ENCODE measurements around the gene SPRING1. TPM values are rescaled to one million over a fixed set of nuclear protein-coding genes. Genes with fewer than 3 reads are reported as not detected.

The SPRING1 gene
- total RNA-seq, 1 donor from 2014 or later = 11.0 TPM

- no peak overlapping the region for H3K4me3 ChIP-seq
- peaks cover 16% of the 10 kb centered on the region for H3K4me1 ChIP-seq
- TF ChIP-seq CTCF (IDR thresholded peaks at IDR 0.05; ENCODE audit: borderline replicate concordance) = no peak
- no peaks in the 10 kb centered on the region for H3K27me3 ChIP-seq (ENCODE audit: low read depth)
- H3K36me3 ChIP-seq = no peaks in the 10 kb centered on the region
- no peak for DNase-seq
- no peak overlapping the region for H3K27ac ChIP-seq (replicated peaks)
- intact Hi-C loops (cut with micrococcal nuclease) = loop anchor here (10.0 kb wide), 1 partner anchor 707 kb away; no protein-coding TSS in a partner anchor
- H3K9me3 ChIP-seq (replicated peaks) = no peaks in the 10 kb centered on the region
These were observed 36.4 kb downstream of the SPRING1 start for GRCh38 chr12:116701432-116701831.

- DNase-seq = no peak
- no peak for TF ChIP-seq CTCF (IDR thresholded peaks at IDR 0.05; ENCODE audit: borderline replicate concordance)
- Histone ChIP-seq H3K9me3 (replicated peaks) (no peaks in the 10 kb centered on the region), H3K4me1 (peaks cover 22% of the 10 kb centered on the region), H3K4me3 (no peak overlapping the region), H3K36me3 (no peaks in the 10 kb centered on the region), H3K27ac (replicated peaks) (no peak overlapping the region), H3K27me3 (ENCODE audit: low read depth) (no peaks in the 10 kb centered on the region)
- intact Hi-C loops (cut with micrococcal nuclease) = loop anchor here (10.0 kb wide), 1 partner anchor 705 kb away; no protein-coding TSS in a partner anchor
These were observed 37.8 kb downstream of the SPRING1 start for GRCh38 chr12:116700066-116700465.

- Histone ChIP-seq H3K4me1 (peaks cover 37% of the 10 kb centered on the region), H3K9me3 (replicated peaks) (no peaks in the 10 kb centered on the region), H3K4me3 (no peak overlapping the region), H3K27ac (replicated peaks) (no peak overlapping the region), H3K27me3 (ENCODE audit: low read depth) (peaks cover 12% of the 10 kb centered on the region), H3K36me3 (no peaks in the 10 kb centered on the region)
- TF ChIP-seq CTCF (IDR thresholded peaks at IDR 0.05; ENCODE audit: borderline replicate concordance) = no peak
- no peak for DNase-seq
- intact Hi-C loops (cut with micrococcal nuclease) = no loop called here
These were observed 39.3 kb downstream of the SPRING1 start for GRCh38 chr12:116698554-116699075.

- H3K4me1 ChIP-seq = peaks cover 37% of the 10 kb centered on the region
- intact Hi-C loops (cut with micrococcal nuclease) = no loop called here
- no peaks in the 10 kb centered on the region for H3K36me3 ChIP-seq
- no peak for DNase-seq
- no peak overlapping the region for H3K27ac ChIP-seq (replicated peaks)
- no peaks in the 10 kb centered on the region for H3K9me3 ChIP-seq (replicated peaks)
- TF ChIP-seq CTCF (IDR thresholded peaks at IDR 0.05; ENCODE audit: borderline replicate concordance) = no peak
- peaks cover 14% of the 10 kb centered on the region for H3K27me3 ChIP-seq (ENCODE audit: low read depth)
- no peak overlapping the region for H3K4me3 ChIP-seq
These were observed 39.8 kb downstream of the SPRING1 start for GRCh38 chr12:116698116-116698515.

- TF ChIP-seq CTCF (IDR thresholded peaks at IDR 0.05; ENCODE audit: borderline replicate concordance) = no peak
- peaks cover 16% of the 10 kb centered on the region for H3K27me3 ChIP-seq (ENCODE audit: low read depth)
- peak; percentile 40 for DNase-seq
- no peaks in the 10 kb centered on the region for H3K9me3 ChIP-seq (replicated peaks)
- H3K4me3 ChIP-seq = no peak overlapping the region
- H3K27ac ChIP-seq (replicated peaks) = no peak overlapping the region
- H3K36me3 ChIP-seq = no peaks in the 10 kb centered on the region
- peaks cover 39% of the 10 kb centered on the region for H3K4me1 ChIP-seq
- intact Hi-C loops (cut with micrococcal nuclease) = no loop called here
These were observed 40.2 kb downstream of the SPRING1 start for GRCh38 chr12:116697716-116698115.
